HEK293 (cell line): ENCODE data around the gene SP3.

Experiments
- KLF10 ChIP-seq: fragments of 450-650 bp; IDR thresholded peaks from 2 replicates; pipeline ENCODE4 v1.5.1; 2018; ENCODE audit warnings: missing biosample characterization, mild to moderate bottlenecking, missing genetic modification characterization
- PATZ1 ChIP-seq: fragments of 450-650 bp; formaldehyde crosslinking; IDR thresholded peaks from 2 replicates; pipeline ENCODE4 v1.5.1; 2016; ENCODE audit warnings: missing biosample characterization, missing genetic modification characterization
- SETDB1 ChIP-seq: IDR thresholded peaks from one replicate; pipeline ENCODE4 v1.6.1; 2017; ENCODE audit warnings: mild to moderate bottlenecking, low read length, moderate library complexity, mixed read lengths; ENCODE audit not compliant: insufficient read length
- ZBTB26 ChIP-seq: fragments of 450-650 bp; formaldehyde crosslinking; optimal IDR thresholded peaks from 2 replicates; pipeline ENCODE3; 2016; ENCODE audit warnings: missing biosample characterization, mild to moderate bottlenecking, missing genetic modification characterization
- ZNF146 ChIP-seq: fragments of 450-650 bp; formaldehyde crosslinking; IDR thresholded peaks from 2 replicates; pipeline ENCODE4 v1.5.1; 2016; ENCODE audit warnings: missing biosample characterization, missing genetic modification characterization
- ZNF184 ChIP-seq: fragments of 450-650 bp; IDR thresholded peaks from 2 replicates; pipeline ENCODE4 v1.5.1; 2018; ENCODE audit warnings: missing biosample characterization, mild to moderate bottlenecking, missing genetic modification characterization
- ZNF24 ChIP-seq: fragments of 450-650 bp; formaldehyde crosslinking; IDR thresholded peaks from 2 replicates; pipeline ENCODE4 v1.5.1; 2016; ENCODE audit warnings: missing biosample characterization, missing genetic modification characterization
- ZNF280C ChIP-seq: fragments of 450-650 bp; formaldehyde crosslinking; IDR thresholded peaks from 2 replicates; pipeline ENCODE4 v1.5.1; 2016; ENCODE audit warnings: missing biosample characterization, missing genetic modification characterization
- ZNF311 ChIP-seq: fragments of 450-650 bp; formaldehyde crosslinking; IDR thresholded peaks from 2 replicates; pipeline ENCODE4 v1.5.1; 2017; ENCODE audit warnings: missing biosample characterization, missing genetic modification characterization, borderline replicate concordance
- ZNF629 ChIP-seq: fragments of 450-650 bp; formaldehyde crosslinking; IDR thresholded peaks from 2 replicates; pipeline ENCODE4 v1.5.1; 2017; ENCODE audit warnings: missing biosample characterization, missing genetic modification characterization
- ZNF777 ChIP-seq: fragments of 450-650 bp; formaldehyde crosslinking; IDR thresholded peaks from 2 replicates; pipeline ENCODE4 v1.5.1; 2017; ENCODE audit warnings: missing biosample characterization, missing genetic modification characterization, borderline replicate concordance
- TF ChIP-seq, protein P1 (sequence below): fragments of 450-650 bp; formaldehyde crosslinking; IDR thresholded peaks from 2 replicates; pipeline ENCODE4 v1.5.1; 2016; ENCODE audit warnings: missing biosample characterization, missing genetic modification characterization
- TF ChIP-seq, protein P2 (sequence below): fragments of 450-650 bp; formaldehyde crosslinking; IDR thresholded peaks from 2 replicates; pipeline ENCODE4 v1.5.1; 2016; ENCODE audit warnings: missing biosample characterization, missing genetic modification characterization
- TF ChIP-seq, protein P3 (sequence below): fragments of 450-650 bp; formaldehyde crosslinking; IDR thresholded peaks from 2 replicates; pipeline ENCODE4 v1.5.1; 2016; ENCODE audit warnings: missing biosample characterization, missing genetic modification characterization, low read depth

GRCh38 chr2:173953047-173953424 is 12.1 kb downstream of the SP3 start:
- TF ChIP-seq ZBTB26 (tag by site-specific recombination) = no peak
- no peak for TF ChIP-seq ZNF629
- TF ChIP-seq KLF10 (tag by site-specific recombination) = no peak
- TF ChIP-seq, protein P1, sequence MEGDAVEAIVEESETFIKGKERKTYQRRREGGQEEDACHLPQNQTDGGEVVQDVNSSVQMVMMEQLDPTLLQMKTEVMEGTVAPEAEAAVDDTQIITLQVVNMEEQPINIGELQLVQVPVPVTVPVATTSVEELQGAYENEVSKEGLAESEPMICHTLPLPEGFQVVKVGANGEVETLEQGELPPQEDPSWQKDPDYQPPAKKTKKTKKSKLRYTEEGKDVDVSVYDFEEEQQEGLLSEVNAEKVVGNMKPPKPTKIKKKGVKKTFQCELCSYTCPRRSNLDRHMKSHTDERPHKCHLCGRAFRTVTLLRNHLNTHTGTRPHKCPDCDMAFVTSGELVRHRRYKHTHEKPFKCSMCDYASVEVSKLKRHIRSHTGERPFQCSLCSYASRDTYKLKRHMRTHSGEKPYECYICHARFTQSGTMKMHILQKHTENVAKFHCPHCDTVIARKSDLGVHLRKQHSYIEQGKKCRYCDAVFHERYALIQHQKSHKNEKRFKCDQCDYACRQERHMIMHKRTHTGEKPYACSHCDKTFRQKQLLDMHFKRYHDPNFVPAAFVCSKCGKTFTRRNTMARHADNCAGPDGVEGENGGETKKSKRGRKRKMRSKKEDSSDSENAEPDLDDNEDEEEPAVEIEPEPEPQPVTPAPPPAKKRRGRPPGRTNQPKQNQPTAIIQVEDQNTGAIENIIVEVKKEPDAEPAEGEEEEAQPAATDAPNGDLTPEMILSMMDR (tag by site-specific recombination) = no peak
- TF ChIP-seq ZNF184 = no peak
- TF ChIP-seq, protein P2, sequence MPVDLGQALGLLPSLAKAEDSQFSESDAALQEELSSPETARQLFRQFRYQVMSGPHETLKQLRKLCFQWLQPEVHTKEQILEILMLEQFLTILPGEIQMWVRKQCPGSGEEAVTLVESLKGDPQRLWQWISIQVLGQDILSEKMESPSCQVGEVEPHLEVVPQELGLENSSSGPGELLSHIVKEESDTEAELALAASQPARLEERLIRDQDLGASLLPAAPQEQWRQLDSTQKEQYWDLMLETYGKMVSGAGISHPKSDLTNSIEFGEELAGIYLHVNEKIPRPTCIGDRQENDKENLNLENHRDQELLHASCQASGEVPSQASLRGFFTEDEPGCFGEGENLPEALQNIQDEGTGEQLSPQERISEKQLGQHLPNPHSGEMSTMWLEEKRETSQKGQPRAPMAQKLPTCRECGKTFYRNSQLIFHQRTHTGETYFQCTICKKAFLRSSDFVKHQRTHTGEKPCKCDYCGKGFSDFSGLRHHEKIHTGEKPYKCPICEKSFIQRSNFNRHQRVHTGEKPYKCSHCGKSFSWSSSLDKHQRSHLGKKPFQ (tag by site-specific recombination) = no peak
- TF ChIP-seq ZNF777 (tag by site-specific recombination) = no peak
- TF ChIP-seq ZNF146 (tag by site-specific recombination) = no peak
- TF ChIP-seq ZNF24 = no peak
- no peak for TF ChIP-seq ZNF311 (tag by site-specific recombination)
- no peak for TF ChIP-seq ZNF280C (tag by site-specific recombination)
- TF ChIP-seq, protein P3, sequence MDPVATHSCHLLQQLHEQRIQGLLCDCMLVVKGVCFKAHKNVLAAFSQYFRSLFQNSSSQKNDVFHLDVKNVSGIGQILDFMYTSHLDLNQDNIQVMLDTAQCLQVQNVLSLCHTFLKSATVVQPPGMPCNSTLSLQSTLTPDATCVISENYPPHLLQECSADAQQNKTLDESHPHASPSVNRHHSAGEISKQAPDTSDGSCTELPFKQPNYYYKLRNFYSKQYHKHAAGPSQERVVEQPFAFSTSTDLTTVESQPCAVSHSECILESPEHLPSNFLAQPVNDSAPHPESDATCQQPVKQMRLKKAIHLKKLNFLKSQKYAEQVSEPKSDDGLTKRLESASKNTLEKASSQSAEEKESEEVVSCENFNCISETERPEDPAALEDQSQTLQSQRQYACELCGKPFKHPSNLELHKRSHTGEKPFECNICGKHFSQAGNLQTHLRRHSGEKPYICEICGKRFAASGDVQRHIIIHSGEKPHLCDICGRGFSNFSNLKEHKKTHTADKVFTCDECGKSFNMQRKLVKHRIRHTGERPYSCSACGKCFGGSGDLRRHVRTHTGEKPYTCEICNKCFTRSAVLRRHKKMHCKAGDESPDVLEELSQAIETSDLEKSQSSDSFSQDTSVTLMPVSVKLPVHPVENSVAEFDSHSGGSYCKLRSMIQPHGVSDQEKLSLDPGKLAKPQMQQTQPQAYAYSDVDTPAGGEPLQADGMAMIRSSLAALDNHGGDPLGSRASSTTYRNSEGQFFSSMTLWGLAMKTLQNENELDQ = no peak
- no peak for TF ChIP-seq SETDB1
- no peak for TF ChIP-seq PATZ1 (tag by site-specific recombination)
